ENCODE measurements around the gene CNEP1R1. TPM values are rescaled to one million over a fixed set of nuclear protein-coding genes. Genes with fewer than 3 reads are reported as not detected.

CNEP1R1 gene
- total RNA-seq, 2 experiments from 2014 or later, result 36.6 to 46.3 TPM

DNA sequence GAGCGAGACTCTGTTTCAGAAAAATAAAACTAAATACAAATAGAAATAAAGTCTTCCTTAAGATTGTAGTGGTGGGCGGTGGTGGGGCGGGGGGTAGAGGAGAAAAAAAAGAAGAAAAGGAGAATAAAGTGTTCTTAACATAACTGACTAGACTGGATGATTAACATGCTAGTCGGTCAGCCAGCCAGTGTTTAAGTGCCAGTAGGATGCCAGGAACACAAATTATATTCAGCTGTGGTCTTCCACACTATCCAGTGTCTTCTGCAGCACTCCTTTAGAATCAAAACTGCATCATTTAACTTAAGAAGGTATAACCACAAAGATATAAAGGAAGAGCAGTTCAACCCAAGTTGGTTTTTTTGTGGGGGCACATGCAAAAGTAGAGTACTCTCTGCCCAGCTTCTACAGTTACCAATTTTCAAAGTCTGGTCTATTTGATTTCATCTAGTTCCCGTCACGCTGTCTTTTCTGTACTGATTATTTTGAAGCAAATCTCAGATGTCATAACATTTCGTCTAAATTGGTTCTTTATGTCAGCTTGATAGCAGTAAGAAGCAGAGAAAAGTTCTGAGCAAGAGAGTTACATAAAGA lies 56.5 kb downstream of the CNEP1R1 start:
- H3K4me1 ChIP-seq (ENCODE audit: insufficient read depth, low read length), result no peaks in the 10 kb centered on the region
- no peaks in the 10 kb centered on the region for H3K9me3 ChIP-seq (ENCODE audit: control insufficient read depth in 1 of 2, insufficient read depth in 1 of 2, low read length in 2 of 2)
- no peak overlapping the region for H3K27ac ChIP-seq (ENCODE audit: low read depth in 1 of 2, low read length in 2 of 2)
- Mint-ChIP-seq H3K9me3 (no peaks in the 10 kb centered on the region), H3K27ac (no peak overlapping the region), H3K36me3 (ENCODE audit: low read depth) (peaks cover 89% of the 10 kb centered on the region), H3K4me1 (ENCODE audit: low read depth) (peaks cover 17% of the 10 kb centered on the region), H3K4me3 (no peak overlapping the region), H3K27me3 (no peaks in the 10 kb centered on the region)
- H3K4me3 ChIP-seq (ENCODE audit: low read length), result no peak overlapping the region
- ATAC-seq (ENCODE audit: poor library complexity), result no peak
- ChIA-PET CTCF (no interaction called here), POLR2A (no interaction called here)
- intact Hi-C loops (cut with DNase I, micrococcal nuclease), result no loop called here
- H3K27me3 ChIP-seq (ENCODE audit: control insufficient read depth in 1 of 2, insufficient read depth in 2 of 2, low read length in 2 of 2), result no peaks in the 10 kb centered on the region
- no peak for DNase-seq
- TF ChIP-seq, protein P1, sequence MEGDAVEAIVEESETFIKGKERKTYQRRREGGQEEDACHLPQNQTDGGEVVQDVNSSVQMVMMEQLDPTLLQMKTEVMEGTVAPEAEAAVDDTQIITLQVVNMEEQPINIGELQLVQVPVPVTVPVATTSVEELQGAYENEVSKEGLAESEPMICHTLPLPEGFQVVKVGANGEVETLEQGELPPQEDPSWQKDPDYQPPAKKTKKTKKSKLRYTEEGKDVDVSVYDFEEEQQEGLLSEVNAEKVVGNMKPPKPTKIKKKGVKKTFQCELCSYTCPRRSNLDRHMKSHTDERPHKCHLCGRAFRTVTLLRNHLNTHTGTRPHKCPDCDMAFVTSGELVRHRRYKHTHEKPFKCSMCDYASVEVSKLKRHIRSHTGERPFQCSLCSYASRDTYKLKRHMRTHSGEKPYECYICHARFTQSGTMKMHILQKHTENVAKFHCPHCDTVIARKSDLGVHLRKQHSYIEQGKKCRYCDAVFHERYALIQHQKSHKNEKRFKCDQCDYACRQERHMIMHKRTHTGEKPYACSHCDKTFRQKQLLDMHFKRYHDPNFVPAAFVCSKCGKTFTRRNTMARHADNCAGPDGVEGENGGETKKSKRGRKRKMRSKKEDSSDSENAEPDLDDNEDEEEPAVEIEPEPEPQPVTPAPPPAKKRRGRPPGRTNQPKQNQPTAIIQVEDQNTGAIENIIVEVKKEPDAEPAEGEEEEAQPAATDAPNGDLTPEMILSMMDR (IDR thresholded peaks at IDR 0.05), result no peak
- H3K36me3 ChIP-seq (ENCODE audit: insufficient read depth, low read length), result peaks cover 68% of the 10 kb centered on the region

DNA sequence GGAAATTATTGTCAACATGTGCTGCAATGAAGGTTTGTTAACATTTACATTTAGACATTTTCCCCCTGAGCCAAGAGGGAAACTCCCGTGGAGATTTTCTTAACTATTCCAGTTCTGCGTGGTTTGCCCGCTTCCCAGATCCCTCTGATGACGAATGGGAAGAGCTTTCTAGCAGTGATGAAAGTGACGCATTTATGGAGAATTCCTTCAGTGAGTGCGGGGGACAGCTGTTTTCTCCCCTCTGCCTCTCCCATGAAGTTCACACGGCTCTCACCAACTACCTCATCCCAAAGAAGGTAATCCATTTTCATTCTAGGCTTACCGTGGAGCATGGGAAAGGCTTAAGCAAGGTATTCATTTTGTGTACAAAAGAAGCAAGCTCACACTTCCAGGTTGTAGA lies 59.0 kb downstream of the CNEP1R1 start:
- no peak overlapping the region for H3K27ac ChIP-seq (ENCODE audit: low read depth in 1 of 2, low read length in 2 of 2)
- peaks cover 92% of the 10 kb centered on the region for H3K36me3 Mint-ChIP-seq (ENCODE audit: low read depth)
- peaks cover 8% of the 10 kb centered on the region for H3K4me1 Mint-ChIP-seq (ENCODE audit: low read depth)
- no peak overlapping the region for H3K4me3 Mint-ChIP-seq
- H3K27me3 Mint-ChIP-seq, result no peaks in the 10 kb centered on the region
- ATAC-seq (ENCODE audit: poor library complexity) (no peak), DNase-seq (no peak)
- H3K4me3 ChIP-seq (ENCODE audit: low read length), result no peak overlapping the region
- H3K9me3 Mint-ChIP-seq, result no peaks in the 10 kb centered on the region
- no peak overlapping the region for H3K27ac Mint-ChIP-seq
- peaks cover 73% of the 10 kb centered on the region for H3K36me3 ChIP-seq (ENCODE audit: insufficient read depth, low read length)
- H3K4me1 ChIP-seq (ENCODE audit: insufficient read depth, low read length), result no peaks in the 10 kb centered on the region
- no peaks in the 10 kb centered on the region for H3K27me3 ChIP-seq (ENCODE audit: control insufficient read depth in 1 of 2, insufficient read depth in 2 of 2, low read length in 2 of 2)
- ChIA-PET POLR2A (no interaction called here), CTCF (interaction anchor here (2.1 kb wide), 1 partner anchor 16 kb away, joined by 6 read pairs; no protein-coding TSS in a partner anchor)
- H3K9me3 ChIP-seq (ENCODE audit: control insufficient read depth in 1 of 2, insufficient read depth in 1 of 2, low read length in 2 of 2), result no peaks in the 10 kb centered on the region
- intact Hi-C loops (cut with DNase I, micrococcal nuclease), result no loop called here
- TF ChIP-seq, protein P1 (IDR thresholded peaks at IDR 0.05), result no peak

- Histone ChIP-seq H3K27ac (ENCODE audit: low read depth in 1 of 2, low read length in 2 of 2) (no peak overlapping the region), H3K36me3 (ENCODE audit: insufficient read depth, low read length) (peaks cover 60% of the 10 kb centered on the region), H3K9me3 (ENCODE audit: control insufficient read depth in 1 of 2, insufficient read depth in 1 of 2, low read length in 2 of 2) (no peaks in the 10 kb centered on the region), H3K27me3 (ENCODE audit: control insufficient read depth in 1 of 2, insufficient read depth in 2 of 2, low read length in 2 of 2) (no peaks in the 10 kb centered on the region), H3K4me3 (ENCODE audit: low read length) (no peak overlapping the region), H3K4me1 (ENCODE audit: insufficient read depth, low read length) (no peaks in the 10 kb centered on the region)
- ChIA-PET CTCF (no interaction called here), POLR2A (no interaction called here)
- TF ChIP-seq, protein P1 (IDR thresholded peaks at IDR 0.05), result no peak
- H3K27me3 Mint-ChIP-seq, result no peaks in the 10 kb centered on the region
- H3K4me3 Mint-ChIP-seq, result no peak overlapping the region
- no peaks in the 10 kb centered on the region for H3K9me3 Mint-ChIP-seq
- H3K4me1 Mint-ChIP-seq (ENCODE audit: low read depth), result no peaks in the 10 kb centered on the region
- ATAC-seq (ENCODE audit: poor library complexity) (no peak), DNase-seq (no peak)
- H3K36me3 Mint-ChIP-seq (ENCODE audit: low read depth), result peaks cover 88% of the 10 kb centered on the region
- intact Hi-C loops (cut with DNase I, micrococcal nuclease), result no loop called here
- H3K27ac Mint-ChIP-seq, result no peak overlapping the region
Observed at GRCh38 chr16:50086176-50086575, 61.2 kb downstream of the CNEP1R1 start.

Other genes with a start within 250 kb of the CNEP1R1 start
- not detected for gene ZNF423, start 169.1 kb upstream of the CNEP1R1 start, total RNA-seq
- gene HEATR3, start 40.7 kb downstream of the CNEP1R1 start, total RNA-seq, result 10 to 100 TPM; 10.1 to 10.6 TPM
- 10 to 100 TPM; 32.9 to 35.0 TPM for gene TENT4B, start 128.1 kb downstream of the CNEP1R1 start, total RNA-seq
- 100 to 1,000 TPM; 136 to 147 TPM for gene ADCY7, start 241.3 kb downstream of the CNEP1R1 start, total RNA-seq

All from CD4-positive, alpha-beta T cell (primary cell).